ENCODE data around the gene OOEP. TPM values are rescaled to one million over a fixed set of nuclear protein-coding genes. Genes with fewer than 3 reads are reported as not detected.

The OOEP gene
- total RNA-seq, 1 experiment from 2014 or later: 10.9 TPM

GRCh38 chr6:73377225-73377624, 7.5 kb upstream of the OOEP start:
- no peak for DNase-seq
- H3K36me3 ChIP-seq (ENCODE audit: low read depth): no peaks in the 10 kb centered on the region
- BruUV-seq (replicated peaks): no TSS peak
- ChIA-PET CTCF (no interaction called here), POLR2A (ENCODE audit: unreplicated experiment) (no interaction called here)
- H3F3A ChIP-seq (ENCODE audit: insufficient read depth, low read depth): no peaks in the 10 kb centered on the region
- no peaks in the 10 kb centered on the region for H3K9me2 ChIP-seq (ENCODE audit: insufficient read depth)
- peaks cover 1% of the 10 kb centered on the region; the same call in 1 of the 2 replicates for H3K9me3 ChIP-seq (ENCODE audit: insufficient read depth, low read depth)
- intact Hi-C loops (cut with micrococcal nuclease; ENCODE audit: unreplicated experiment): no loop called here
- H4K20me1 ChIP-seq (ENCODE audit: insufficient read depth): no peaks in the 10 kb centered on the region
- no peak overlapping the region for H3K4me3 ChIP-seq
- no peaks in the 10 kb centered on the region for H3K27me3 ChIP-seq (ENCODE audit: insufficient read depth, low read depth)
- TF ChIP-seq CTCF (conservative IDR thresholded peaks at IDR 0.05) (no peak), EZH2 (IDR thresholded peaks at IDR 0.05; ENCODE audit: low read depth) (no peak)
- no peaks in the 10 kb centered on the region for H3K79me2 ChIP-seq (ENCODE audit: low read depth)
- no peaks in the 10 kb centered on the region for H3K4me1 ChIP-seq (replicated peaks; ENCODE audit: insufficient read depth)
- H2AFZ ChIP-seq: no peak overlapping the region
- H3K27ac ChIP-seq: no peak overlapping the region
- no peak overlapping the region for H3K4me2 ChIP-seq

GRCh38 chr6:73375216-73375615, 5.5 kb upstream of the OOEP start:
- no peaks in the 10 kb centered on the region for H4K20me1 ChIP-seq (ENCODE audit: insufficient read depth)
- intact Hi-C loops (cut with micrococcal nuclease; ENCODE audit: unreplicated experiment): no loop called here
- H3F3A ChIP-seq (ENCODE audit: insufficient read depth, low read depth): no peaks in the 10 kb centered on the region
- no peaks in the 10 kb centered on the region for H3K9me2 ChIP-seq (ENCODE audit: insufficient read depth)
- no peak overlapping the region for H3K27ac ChIP-seq
- no peak overlapping the region for H3K4me3 ChIP-seq
- no peaks in the 10 kb centered on the region for H3K79me2 ChIP-seq (ENCODE audit: low read depth)
- no peak overlapping the region for H3K4me2 ChIP-seq
- no peaks in the 10 kb centered on the region for H3K27me3 ChIP-seq (ENCODE audit: insufficient read depth, low read depth)
- CTCF ChIA-PET: no interaction called here
- DNase-seq: no peak
- H3K9me3 ChIP-seq (ENCODE audit: insufficient read depth, low read depth): peaks cover 5% of the 10 kb centered on the region; the same call in 1 of the 2 replicates
- no peaks in the 10 kb centered on the region for H3K36me3 ChIP-seq (ENCODE audit: low read depth)
- BruUV-seq (replicated peaks): no TSS peak
- H3K4me1 ChIP-seq (replicated peaks; ENCODE audit: insufficient read depth): no peaks in the 10 kb centered on the region
- H2AFZ ChIP-seq: no peak overlapping the region
- TF ChIP-seq CTCF (conservative IDR thresholded peaks at IDR 0.05): no peak
- TF ChIP-seq EZH2 (IDR thresholded peaks at IDR 0.05; ENCODE audit: low read depth): no peak
- POLR2A ChIA-PET (ENCODE audit: unreplicated experiment): no interaction called here

GRCh38 chr6:73372516-73372915, 2.8 kb upstream of the OOEP start:
- H3K27ac ChIP-seq: no peak overlapping the region
- no peak for DNase-seq
- no peaks in the 10 kb centered on the region for H4K20me1 ChIP-seq (ENCODE audit: insufficient read depth)
- H3K27me3 ChIP-seq (ENCODE audit: insufficient read depth, low read depth): no peaks in the 10 kb centered on the region
- no peak overlapping the region for H2AFZ ChIP-seq
- H3F3A ChIP-seq (ENCODE audit: insufficient read depth, low read depth): no peaks in the 10 kb centered on the region
- ChIA-PET CTCF (no interaction called here), POLR2A (ENCODE audit: unreplicated experiment) (no interaction called here)
- no peak overlapping the region for H3K4me2 ChIP-seq
- no peak overlapping the region for H3K4me3 ChIP-seq
- H3K36me3 ChIP-seq (ENCODE audit: low read depth): no peaks in the 10 kb centered on the region
- H3K4me1 ChIP-seq (replicated peaks; ENCODE audit: insufficient read depth): no peaks in the 10 kb centered on the region
- no TSS peak for BruUV-seq (replicated peaks)
- no peaks in the 10 kb centered on the region for H3K79me2 ChIP-seq (ENCODE audit: low read depth)
- peaks cover 5% of the 10 kb centered on the region; the same call in 1 of the 2 replicates for H3K9me3 ChIP-seq (ENCODE audit: insufficient read depth, low read depth)
- intact Hi-C loops (cut with micrococcal nuclease; ENCODE audit: unreplicated experiment): no loop called here
- TF ChIP-seq CTCF (conservative IDR thresholded peaks at IDR 0.05): no peak
- TF ChIP-seq EZH2 (IDR thresholded peaks at IDR 0.05; ENCODE audit: low read depth): no peak
- no peaks in the 10 kb centered on the region for H3K9me2 ChIP-seq (ENCODE audit: insufficient read depth)
